H1 (cell line): ENCODE data around the gene NUMB. TPM values are rescaled to one million over a fixed set of nuclear protein-coding genes. Genes with fewer than 3 reads are reported as not detected.

Experiments used
- CTCF ChIA-PET: fragments of 300-600 bp; sonication (Branson Sonifier 250); formaldehyde crosslinking; loops from one replicate; lab custom pipeline; 2021; ENCODE audit not compliant: partially characterized antibody; lab: Charles Lee
- POLR2A ChIA-PET: fragments of 300-600 bp; sonication (Branson Sonifier 250); formaldehyde crosslinking; loops from one replicate; lab custom pipeline; 2021; ENCODE audit warnings: inconsistent platforms; ENCODE audit not compliant: partially characterized antibody; lab: Charles Lee
- DNase-seq, 2 experiments: peaks; one replicate each; pipeline versions ENCODE4 v3.0.0 to v3.0.0-alpha.2; 2010 to 2022; ENCODE audit warnings: low spot score in 2 of 2, low read depth in 1 of 2, mixed read lengths in 1 of 2
- FAIRE-seq: peaks from 2 replicates; lab custom pipeline; 2011; peaks lifted over from hg19 to GRCh38; lab: Jason Lieb, UNC
- H2AFZ ChIP-seq: 2 replicates; pipeline ENCODE4 v1.8.1; 2012; ENCODE audit warnings: low read length, inconsistent platforms
- H2AK5ac ChIP-seq: 2 replicates; pipeline ENCODE4 v1.6.1; 2013; ENCODE audit warnings: low read depth, low read length
- H2BK120ac ChIP-seq: replicated peaks from 2 replicates; pipeline ENCODE3; 2013; ENCODE audit warnings: low read depth, low read length, inconsistent platforms
- H2BK12ac ChIP-seq: 2 replicates; pipeline ENCODE4 v1.6.1; 2013; ENCODE audit warnings: low read depth, low read length
- H2BK15ac ChIP-seq: 2 replicates; pipeline ENCODE4 v1.6.1; 2013; ENCODE audit warnings: low read length
- H2BK20ac ChIP-seq: 2 replicates; pipeline ENCODE4 v1.6.1; 2013; ENCODE audit warnings: low read length
- H2BK5ac ChIP-seq: 2 replicates; pipeline ENCODE4 v1.6.1; 2013; ENCODE audit warnings: low read depth, low read length
- H3K14ac ChIP-seq: 2 replicates; pipeline ENCODE4 v1.6.1; 2013; ENCODE audit warnings: inconsistent platforms; ENCODE audit not compliant: insufficient read length
- H3K18ac ChIP-seq: 2 replicates; pipeline ENCODE4 v1.6.1; 2013; ENCODE audit warnings: low read length; ENCODE audit errors: extremely low read depth
- H3K23ac ChIP-seq: 2 replicates; pipeline ENCODE4 v1.6.1; 2013; ENCODE audit warnings: inconsistent platforms; ENCODE audit not compliant: insufficient read length
- H3K23me2 ChIP-seq: 2 replicates; pipeline ENCODE4 v1.6.1; 2013; ENCODE audit warnings: low read depth, low read length
- H3K27ac ChIP-seq: 2 replicates; pipeline ENCODE4 v1.6.1; 2011; ENCODE audit warnings: low read depth, low read length, inconsistent platforms
- H3K27me3 ChIP-seq, 4 experiments: replicated peaks in 1 of 4; 1 replicate in 1 of 4; 2 replicates in 3 of 4; pipeline versions ENCODE4 v1.6.1 to v1.8.1; 2011 to 2013; ENCODE audit warnings: low read length in 3 of 4, mild to moderate bottlenecking in 3 of 4, inconsistent platforms in 2 of 4, mixed read lengths in 2 of 4, moderate library complexity in 1 of 4; ENCODE audit not compliant: control insufficient read depth in 3 of 4, insufficient read depth in 3 of 4; ENCODE audit errors: extremely low read depth in 1 of 4
- H3K36me3 ChIP-seq, 4 experiments: 2 replicates each; pipeline versions ENCODE4 v1.6.1 to v1.8.1; 2011 to 2013; ENCODE audit warnings: mild to moderate bottlenecking in 4 of 4, low read length in 3 of 4, moderate library complexity in 2 of 4, control low read depth in 1 of 4, inconsistent platforms in 1 of 4; ENCODE audit not compliant: insufficient read depth in 4 of 4, control insufficient read depth in 2 of 4
- H3K4ac ChIP-seq: replicated peaks from 2 replicates; pipeline ENCODE3; 2013; ENCODE audit warnings: low read length, low read depth, mixed read lengths, inconsistent platforms; ENCODE audit not compliant: insufficient read length
- H3K4me1 ChIP-seq, 4 experiments: replicated peaks in 1 of 4; 1 replicate in 1 of 4; 2 replicates in 3 of 4; pipeline versions ENCODE4 v1.6.1 to v1.8.1; 2011 to 2013; ENCODE audit warnings: low read length in 3 of 4, inconsistent platforms in 2 of 4, mixed read lengths in 1 of 4; ENCODE audit not compliant: insufficient read depth in 4 of 4, control insufficient read depth in 3 of 4
- H3K4me2 ChIP-seq, 2 experiments: 2 replicates each; pipeline versions ENCODE4 v1.6.1 to v1.8.1; 2011 to 2013; ENCODE audit warnings: low read depth in 2 of 2, low read length in 2 of 2, control low read depth in 1 of 2, inconsistent platforms in 1 of 2, mild to moderate bottlenecking in 1 of 2; ENCODE audit not compliant: insufficient read depth in 1 of 2
- H3K4me3 ChIP-seq, 4 experiments: fragments of 200-600, 300-600 bp in 1 of 4; sonication (generic), shearing (Covaris generic), sonication (Bioruptor Twin) in 1 of 4; 2 replicates each; pipeline versions ENCODE4 v1.5.1 to v1.8.1; 2011 to 2016; ENCODE audit warnings: low read length in 4 of 4, low read depth in 3 of 4, control low read depth in 2 of 4, inconsistent platforms in 2 of 4, mild to moderate bottlenecking in 2 of 4, mixed read lengths in 1 of 4, moderate library complexity in 1 of 4; ENCODE audit not compliant: insufficient read depth in 2 of 4; ENCODE audit errors: extremely low read depth in 1 of 4
- H3K56ac ChIP-seq: replicated peaks from 2 replicates; pipeline ENCODE3; 2013; ENCODE audit warnings: low read depth, mild to moderate bottlenecking, mixed read lengths, low read length, inconsistent platforms; ENCODE audit not compliant: insufficient read length
- H3K79me1 ChIP-seq: 2 replicates; pipeline ENCODE4 v1.6.1; 2013; ENCODE audit warnings: low read depth, low read length, control low read depth
- H3K79me2 ChIP-seq, 2 experiments: 2 replicates each; pipeline versions ENCODE4 v1.6.1 to v1.8.1; 2012 to 2013; ENCODE audit warnings: low read length in 2 of 2, mild to moderate bottlenecking in 2 of 2, inconsistent platforms in 1 of 2; ENCODE audit not compliant: insufficient read depth in 2 of 2, control insufficient read depth in 1 of 2
- H3K9ac ChIP-seq, 4 experiments: replicated peaks in 1 of 4; 1 replicate in 1 of 4; 2 replicates in 3 of 4; pipeline versions ENCODE4 v1.6.1 to v1.8.1; 2011 to 2013; ENCODE audit warnings: low read depth in 3 of 4, low read length in 3 of 4, control low read depth in 2 of 4, mild to moderate bottlenecking in 2 of 4, moderate library complexity in 2 of 4, inconsistent platforms in 1 of 4; ENCODE audit errors: extremely low read depth in 1 of 4
- H3K9me3 ChIP-seq, 2 experiments: 2 replicates each; pipeline versions ENCODE4 v1.6.1 to v1.8.1; 2012 to 2013; ENCODE audit warnings: mild to moderate bottlenecking in 2 of 2, moderate library complexity in 2 of 2, control low read depth in 1 of 2, inconsistent platforms in 1 of 2, low read depth in 1 of 2, low read length in 1 of 2, mixed read lengths in 1 of 2; ENCODE audit not compliant: insufficient read depth in 2 of 2
- H4K20me1 ChIP-seq, 2 experiments: replicated peaks in 1 of 2; 2 replicates each; pipeline versions ENCODE3 to v1.8.1; 2011 to 2013; ENCODE audit warnings: inconsistent platforms in 2 of 2, low read length in 2 of 2, mild to moderate bottlenecking in 1 of 2; ENCODE audit not compliant: insufficient read depth in 2 of 2, control insufficient read depth in 1 of 2
- H4K5ac ChIP-seq: 2 replicates; pipeline ENCODE4 v1.6.1; 2013; ENCODE audit warnings: low read length, low read depth, mixed read lengths, inconsistent platforms; ENCODE audit not compliant: insufficient read length
- H4K8ac ChIP-seq: 2 replicates; pipeline ENCODE4 v1.8.0; 2013; ENCODE audit warnings: mild to moderate bottlenecking, moderate library complexity, low read length, inconsistent platforms; ENCODE audit not compliant: insufficient read depth; ENCODE audit errors: extremely low read depth
- H4K91ac ChIP-seq: replicated peaks from 2 replicates; pipeline ENCODE3; 2013; ENCODE audit warnings: low read length, mixed read lengths, inconsistent platforms; ENCODE audit not compliant: insufficient read length
- CREB1 ChIP-seq: IDR thresholded peaks from 2 replicates; pipeline ENCODE4 v1.6.1; 2012; ENCODE audit warnings: inconsistent platforms
- E2F6 ChIP-seq: IDR thresholded peaks from 2 replicates; pipeline ENCODE4 v1.6.1; 2012; ENCODE audit warnings: inconsistent platforms
- HDAC6 ChIP-seq: IDR thresholded peaks from one replicate; pipeline ENCODE4 v1.7.1; 2012; ENCODE audit warnings: low read depth, mild to moderate bottlenecking, inconsistent platforms, low read length, moderate library complexity
- RBBP5 ChIP-seq: IDR thresholded peaks from 2 replicates; pipeline ENCODE4 v1.7.1; 2012; ENCODE audit warnings: low read depth, mild to moderate bottlenecking, inconsistent platforms, low read length, moderate library complexity, borderline replicate concordance
- RNF2 ChIP-seq: fragments of 200-900, 300-1000 bp; sonication (generic); IDR thresholded peaks from 2 replicates; pipeline ENCODE4 v1.7.1; 2016; ENCODE audit warnings: borderline replicate concordance, low read depth, mild to moderate bottlenecking, antibody characterized with exemption, low read length; ENCODE audit not compliant: poor library complexity, severe bottlenecking; ENCODE audit errors: missing control alignments
- SIN3A ChIP-seq, 2 experiments: IDR thresholded peaks in 1 of 2; conservative IDR thresholded peaks in 1 of 2; 2 replicates each; pipeline ENCODE4 v1.6.1; 2011 to 2012; ENCODE audit warnings: low read length in 2 of 2, improper control_type of control experiment in 1 of 2, low read depth in 1 of 2, mild to moderate bottlenecking in 1 of 2
- SP4 ChIP-seq: IDR thresholded peaks from 2 replicates; pipeline ENCODE4 v1.6.1; 2012; ENCODE audit warnings: low read length, inconsistent platforms
- TBP ChIP-seq: IDR thresholded peaks from 2 replicates; pipeline ENCODE4 v1.6.1; 2011; ENCODE audit warnings: low read depth, low read length, improper control_type of control experiment
- WGBS, 2 experiments: shearing (Covaris generic) in 1 of 2; methylation state at CpG; one replicate each; pipeline versions ENCODE4 v1.1.6 to v1.1.7; 2013 to 2015; ENCODE audit warnings: low lambda C conversion rate in 2 of 2, mixed read lengths in 2 of 2, inconsistent platforms in 1 of 2, low coverage in 1 of 2, missing lambda C conversion rate in 1 of 2; ENCODE audit not compliant: insufficient replicate concordance in 2 of 2, insufficient coverage in 1 of 2, insufficient read length in 1 of 2; ENCODE audit errors: extremely low coverage in 1 of 2, missing lambda C conversion rate in 1 of 2; 5-methylcytosine and 5-hydroxymethylcytosine counted together
- polyA plus RNA-seq, 7 experiments: library from polyadenylated mRNA; depleted of rRNA in 3 of 7; stranded (reverse) in 5 of 7; unstranded in 2 of 7; fragments of >200 nt in 5 of 7; fragments of 200-250 nt in 2 of 7; gene quantifications; 1 replicate in 5 of 7; 2 replicates in 1 of 7; 4 replicates in 1 of 7; pipeline versions ENCODE4 v1.2.1 to v1.2.3, GENCODE V29; 2011 to 2013; ENCODE audit warnings: missing spikeins in 2 of 7, mixed read lengths in 2 of 7
- total RNA-seq: library from RNA; stranded (reverse); fragmentation: NEBNext Ultra II Directional; extraction: Animal tissue kit (Norgen Biotek cat#: 25700); gene quantifications from 2 replicates; pipeline ENCODE4 v1.2.1, GENCODE V29; 2021

The NUMB gene
- total and polyA plus RNA-seq, 2 of the 8 experiments (the other 6 are each of a cell fraction or from before 2014, with no cell fraction given): 54.3 to 78.1 TPM

- Histone ChIP-seq H3K4ac (no peak overlapping the region), H3K27me3 (no peaks in the 10 kb centered on the region), H3K27ac (no peak overlapping the region), H2BK12ac (no peak overlapping the region), H3K4me3 (no peak overlapping the region), H4K20me1 (peaks cover 0 to 7% of the 10 kb centered on the region in 2 experiments), H4K5ac (no peak overlapping the region), H2BK5ac (no peak overlapping the region), H3K4me2 (no peak overlapping the region), H3K79me1 (no peaks in the 10 kb centered on the region), H3K9me3 (no peaks in the 10 kb centered on the region), H2BK20ac (no peak overlapping the region), H3K23me2 (no peaks in the 10 kb centered on the region), H3K18ac (no peak overlapping the region), H3K79me2 (no peaks in the 10 kb centered on the region), H3K56ac (no peak overlapping the region), H2AFZ (no peak overlapping the region), H4K8ac (peak overlapping the region; percentile 35; the same call in 1 of the 2 replicates), H2BK15ac (no peak overlapping the region), H2BK120ac (no peak overlapping the region), H2AK5ac (no peak overlapping the region), H3K9ac (no peak overlapping the region), H3K23ac (no peak overlapping the region), H3K4me1 (no peaks in the 10 kb centered on the region; a peak in 1 of 7 replicates), H4K91ac (no peak overlapping the region), H3K36me3 (peaks cover 0 to 11% (median 7%) of the 10 kb centered on the region in 4 experiments; a peak in 5 of 8 replicates), H3K14ac (no peak overlapping the region)
- FAIRE-seq (no peak), DNase-seq (no peak)
- ChIA-PET CTCF (interaction anchor here (0.6 to 1.0 kb wide), 2 partner anchors 12 to 503 kb away, joined by 3 to 4 read pairs; no protein-coding TSS in a partner anchor), POLR2A (interaction anchor here (0.6 to 1.3 kb wide), 2 partner anchors 18 to 187 kb away, joined by 3 to 4 read pairs; no protein-coding TSS in a partner anchor)
- WGBS, 2 experiments: 91% methylated on average over 11 of the region's 12 CpGs; no CpG with 5 or more reads in 1 of the 2 experiments
- TF ChIP-seq E2F6 (no peak), RNF2 (no peak), SIN3A (conservative IDR thresholded peaks at IDR 0.05 in 1 of 2, IDR thresholded peaks at IDR 0.05 in 1 of 2; ENCODE audit: low read depth in 1 of 2, low read length in 2 of 2) (no peak), HDAC6 (no peak), CREB1 (no peak), RBBP5 (no peak), TBP (no peak), SP4 (no peak)
These were observed 204.6 kb downstream of the NUMB start for GRCh38 chr14:73253721-73254120.
